HG02610 (cell line): ENCODE results near the gene NECAB3.
"Not testable (repeated sequence)": the region's sequence is repeated elsewhere in the genome, so short reads cannot be mapped to it uniquely, and the experiment has no call there.

Experiments
- ATAC-seq: cut with Tn5 transposase; IDR thresholded peaks from one replicate; pipeline ENCODE4 v1.9.1; 2021; ENCODE audit warnings: mild to moderate bottlenecking, moderate library complexity; ENCODE audit not compliant: unreplicated experiment

Gene NECAB3

DNA sequence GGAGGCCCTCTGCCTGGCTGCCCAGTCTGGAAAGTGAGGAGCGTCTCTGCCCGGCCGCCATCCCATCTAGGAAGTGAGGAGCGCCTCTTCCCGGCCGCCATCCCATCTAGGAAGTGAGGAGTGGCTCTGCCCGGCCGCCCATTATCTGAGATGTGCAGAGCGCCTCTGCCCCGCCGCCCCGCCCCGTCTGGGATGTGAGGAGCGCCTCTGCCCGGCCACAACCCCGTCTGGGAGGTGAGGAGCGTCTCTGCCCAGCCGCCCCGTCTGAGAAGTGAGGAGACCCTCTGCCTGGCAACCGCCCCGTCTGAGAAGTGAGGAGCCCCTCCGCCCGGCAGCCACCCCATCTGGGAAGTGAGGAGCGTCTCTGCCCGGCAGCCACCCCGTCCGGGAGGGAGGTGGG, 24.7 kb upstream of the NECAB3 start:
- not testable (repeated sequence) for ATAC-seq

DNA sequence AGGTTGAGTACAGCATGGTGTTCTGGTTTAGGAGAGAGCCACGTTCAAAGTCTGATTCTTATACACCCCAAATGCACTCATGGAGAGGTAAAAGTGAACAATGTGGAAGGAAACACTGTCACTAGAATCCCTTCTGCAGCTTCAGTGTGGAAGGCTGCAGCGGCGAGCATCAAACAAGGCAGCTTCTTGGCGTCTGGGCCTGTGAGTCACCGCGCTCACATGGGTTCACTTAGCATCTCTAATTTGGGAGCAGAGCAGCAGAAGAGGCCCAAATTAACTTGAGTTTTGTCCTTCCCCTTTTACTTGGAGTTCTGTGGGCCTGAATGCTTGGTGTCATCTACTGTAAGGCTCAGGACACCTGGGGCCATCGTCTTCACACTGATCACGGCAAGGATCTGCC, 22.9 kb upstream of the NECAB3 start:
- ATAC-seq: no peak

DNA sequence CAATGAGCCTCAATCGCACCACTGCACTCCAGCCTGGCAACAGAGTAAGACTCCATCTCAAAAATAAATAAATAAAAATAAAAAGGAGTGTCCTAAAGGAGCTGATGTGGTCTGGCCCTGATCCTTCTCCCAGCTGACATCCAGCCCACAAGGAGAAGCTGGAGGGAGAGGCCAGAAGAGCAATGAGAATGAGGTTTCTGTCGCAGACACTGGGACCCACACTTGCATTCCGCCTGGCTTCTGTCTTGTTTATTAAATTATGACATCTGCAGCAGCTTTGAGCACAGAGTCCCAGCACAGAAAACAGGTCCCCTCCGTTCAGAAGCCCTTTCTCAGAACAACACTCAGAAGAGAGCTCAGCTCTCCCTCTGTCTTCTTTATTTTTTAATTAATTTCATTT, 22.2 kb upstream of the NECAB3 start:
- ATAC-seq: no peak

DNA sequence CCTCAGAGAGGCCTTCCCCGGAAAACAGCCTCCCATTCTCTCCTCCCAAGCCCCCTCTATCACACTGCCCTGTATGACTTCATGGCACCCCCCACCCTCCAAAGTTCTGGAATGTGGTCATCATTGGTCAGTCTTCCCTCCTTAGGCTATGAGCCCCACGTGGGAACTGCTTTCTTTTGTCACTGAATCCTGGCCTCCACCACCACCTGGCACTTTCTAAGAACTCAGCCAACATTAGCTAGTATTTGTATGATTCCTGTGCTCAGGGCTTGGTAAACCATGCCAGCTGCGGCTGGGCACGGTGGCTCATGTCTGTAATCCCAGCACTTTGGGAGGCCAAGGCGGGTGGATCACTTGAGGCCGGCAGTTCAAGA, 20.4 kb upstream of the NECAB3 start:
- ATAC-seq: no peak

DNA sequence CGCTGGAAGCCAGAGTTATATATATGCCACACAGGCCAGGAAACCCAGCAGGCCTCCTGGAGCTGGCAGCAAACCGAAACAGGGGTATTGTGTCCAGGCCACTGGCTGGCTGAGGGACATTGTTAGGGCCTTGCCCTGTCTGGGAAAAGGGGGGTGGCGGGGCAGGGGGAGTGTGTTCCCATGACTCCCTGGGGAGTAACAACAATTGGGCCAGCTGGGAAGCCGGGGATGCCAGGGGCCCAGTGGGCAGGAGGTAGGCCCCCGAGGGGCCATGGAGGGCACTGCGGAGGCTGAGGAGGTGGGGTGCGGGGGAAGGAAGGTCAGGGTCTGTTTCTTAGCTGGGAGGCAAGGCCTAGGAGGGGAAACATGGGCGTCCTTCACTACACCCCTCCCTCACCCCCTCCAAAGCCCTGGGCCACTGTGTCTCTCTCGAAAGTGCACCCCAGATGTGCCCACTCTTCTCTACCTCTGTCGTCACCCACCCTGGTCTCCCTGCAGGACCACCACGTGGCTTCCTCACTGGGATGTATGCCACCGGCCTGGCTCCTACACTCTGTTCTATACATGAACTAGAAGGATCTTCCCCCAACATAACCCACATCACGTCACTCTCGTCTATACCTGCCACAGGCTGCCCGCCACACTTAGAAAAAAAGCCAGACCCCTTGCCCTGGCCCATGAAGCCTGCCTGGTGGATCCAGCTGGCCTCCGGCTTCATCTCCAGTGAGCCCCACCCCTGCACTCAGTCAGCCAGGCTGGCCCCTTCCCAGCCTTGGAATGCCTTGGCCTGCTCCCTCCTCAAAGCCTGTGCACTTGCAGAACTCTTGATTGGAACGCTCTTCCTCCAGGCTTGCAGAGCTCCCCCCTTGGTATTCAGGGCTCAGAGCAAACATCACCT, 19.8 kb upstream of the NECAB3 start:
- no peak for ATAC-seq

DNA sequence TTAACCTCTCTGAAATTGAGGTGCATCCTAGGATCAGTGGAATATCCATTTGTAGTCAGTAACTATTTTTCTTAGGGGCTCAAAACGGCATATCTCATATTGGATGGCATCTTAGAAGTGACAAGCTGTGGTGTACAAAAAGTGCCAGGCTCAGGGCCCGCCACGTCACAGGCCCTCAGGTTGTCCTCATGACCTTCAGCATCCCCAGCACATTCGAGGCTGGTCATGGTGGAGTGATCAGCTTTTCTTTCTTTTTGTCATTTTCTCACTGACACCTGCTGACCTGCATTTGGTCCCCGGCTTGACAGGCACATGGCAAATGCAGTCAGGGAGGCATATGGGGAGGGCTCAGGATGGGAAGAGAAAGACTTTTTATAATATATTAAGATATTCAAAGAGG, 19.1 kb upstream of the NECAB3 start:
- ATAC-seq: no peak

DNA sequence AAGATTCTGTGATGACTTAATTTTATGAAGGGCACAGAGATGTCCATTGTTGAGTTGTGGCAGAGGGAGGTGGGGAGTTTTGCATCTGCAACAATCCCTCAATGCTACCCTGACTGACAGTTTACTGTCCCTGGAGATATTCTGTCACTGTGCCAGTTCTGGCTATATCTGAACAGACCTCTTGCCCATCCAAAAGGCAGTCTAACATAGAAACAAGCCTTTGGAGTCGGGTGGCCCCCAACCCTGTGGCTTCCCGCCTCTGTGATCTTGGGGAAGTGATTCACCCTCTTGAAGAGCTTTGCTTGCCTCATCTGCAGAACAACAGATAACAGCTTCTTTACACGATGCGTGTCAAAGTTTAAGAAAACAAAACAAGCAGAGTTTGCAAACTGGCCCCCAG, 15.7 kb upstream of the NECAB3 start:
- no peak for ATAC-seq

DNA sequence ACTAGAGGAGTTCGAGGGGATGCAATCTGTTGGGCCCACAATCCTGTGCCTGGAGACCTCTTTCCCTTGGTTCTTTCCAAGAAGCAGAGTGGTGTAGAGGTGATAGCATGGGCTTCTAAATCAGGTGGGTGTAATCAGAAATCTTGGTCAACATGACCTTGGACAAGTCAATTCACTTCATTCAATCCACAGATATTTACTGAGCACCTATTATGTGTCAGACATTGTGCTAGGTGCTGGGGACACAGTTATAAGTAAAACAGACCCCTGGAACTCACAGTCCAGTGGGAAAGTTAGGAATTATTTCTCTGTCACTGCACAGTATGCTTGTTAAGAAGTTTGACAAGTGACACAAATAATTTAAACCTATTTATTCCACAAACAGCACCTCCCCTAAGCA, 15.3 kb upstream of the NECAB3 start:
- ATAC-seq: no peak

DNA sequence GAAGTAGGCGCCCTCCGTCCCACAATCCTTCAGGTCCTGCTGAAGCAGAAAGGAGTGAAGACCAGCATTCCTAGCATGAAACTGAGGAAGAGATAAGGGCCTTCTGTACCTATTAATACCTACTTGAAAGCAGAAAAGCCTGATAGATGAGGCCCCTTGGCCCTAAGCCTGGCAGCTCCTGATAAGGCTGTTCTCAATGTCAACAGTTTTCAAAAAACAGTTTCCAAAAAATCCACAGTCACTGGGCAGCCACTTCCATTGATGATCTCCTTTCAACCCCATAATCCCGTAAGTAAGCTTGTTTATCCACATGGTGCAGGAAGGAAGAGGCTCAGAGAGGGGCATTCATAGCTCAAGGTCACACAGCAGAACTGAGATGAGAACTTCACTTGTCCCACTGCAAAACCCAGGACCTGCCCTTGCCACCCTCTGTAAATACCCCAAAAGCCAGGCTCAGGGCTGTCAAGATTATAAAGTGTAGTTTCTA, 14.8 kb upstream of the NECAB3 start:
- ATAC-seq: no peak

DNA sequence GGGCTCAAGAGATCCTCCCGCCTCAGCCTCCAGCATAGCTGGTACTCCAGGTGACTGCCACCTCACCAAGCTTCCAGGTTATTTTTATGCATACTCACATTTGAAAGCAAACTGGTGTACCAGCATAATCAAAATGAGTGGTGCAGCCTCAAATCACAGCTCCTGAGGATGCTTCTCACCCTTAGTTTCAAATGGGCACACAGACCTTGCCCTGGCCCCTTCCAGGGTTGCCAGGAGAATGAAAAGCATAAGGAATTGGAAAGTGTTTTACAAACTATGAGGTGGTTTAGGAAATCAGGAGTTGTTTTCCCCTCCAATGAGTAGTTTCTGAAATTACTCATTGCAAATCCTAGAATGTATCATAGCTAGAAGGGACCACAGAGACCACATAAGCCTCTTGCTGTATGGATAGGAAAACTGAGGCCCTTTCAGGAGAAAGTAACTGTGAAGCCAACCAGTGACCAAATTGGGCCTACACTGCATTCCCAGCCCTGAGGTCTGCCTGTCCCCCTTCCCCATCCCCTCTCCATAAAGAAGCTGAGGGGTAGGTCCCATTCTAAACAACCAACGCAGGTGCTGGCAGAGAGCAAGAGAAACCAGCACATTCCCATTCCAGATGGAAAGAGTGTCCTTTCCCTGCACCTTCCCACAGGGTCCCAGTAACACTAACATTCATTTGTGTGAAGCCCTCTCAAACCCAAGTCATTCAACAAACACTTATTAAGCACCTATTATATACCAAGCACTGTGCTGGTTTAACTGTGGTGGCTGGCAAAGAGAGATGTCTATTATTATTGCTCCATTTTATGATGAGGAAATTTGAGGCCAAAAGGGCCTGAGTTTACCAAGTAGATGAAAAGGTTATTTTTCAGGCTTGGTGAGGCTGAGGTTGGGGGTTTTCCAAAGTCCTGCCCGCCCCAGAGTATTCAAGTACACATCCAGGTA, 14.0 kb upstream of the NECAB3 start:
- ATAC-seq: no peak

DNA sequence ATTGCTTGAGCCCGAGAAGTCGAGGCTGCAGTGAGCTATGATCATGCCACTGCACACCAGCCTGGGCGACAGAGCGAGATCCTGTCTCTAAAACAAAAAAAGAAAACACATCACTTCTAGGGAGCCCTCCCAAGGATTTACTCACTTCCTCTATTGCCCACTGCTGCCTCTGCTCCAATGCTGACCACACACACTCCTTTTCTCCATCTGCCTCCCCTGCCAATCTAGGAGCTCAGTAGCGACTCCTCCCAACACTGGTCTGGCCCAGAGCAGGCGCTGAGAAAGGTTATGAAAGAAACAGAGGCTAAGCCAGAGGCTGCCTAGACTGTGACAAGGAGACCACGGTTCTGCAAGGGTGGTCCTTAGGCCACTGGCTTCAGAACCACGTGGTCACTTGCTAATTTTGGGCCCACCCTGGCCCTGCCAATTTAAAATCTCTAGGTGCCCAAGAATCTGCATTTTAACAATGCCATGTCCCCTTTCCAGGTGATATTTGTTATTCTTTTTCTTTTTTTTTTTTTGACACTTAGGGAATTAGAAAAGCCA, 13.2 kb upstream of the NECAB3 start:
- no peak for ATAC-seq

DNA sequence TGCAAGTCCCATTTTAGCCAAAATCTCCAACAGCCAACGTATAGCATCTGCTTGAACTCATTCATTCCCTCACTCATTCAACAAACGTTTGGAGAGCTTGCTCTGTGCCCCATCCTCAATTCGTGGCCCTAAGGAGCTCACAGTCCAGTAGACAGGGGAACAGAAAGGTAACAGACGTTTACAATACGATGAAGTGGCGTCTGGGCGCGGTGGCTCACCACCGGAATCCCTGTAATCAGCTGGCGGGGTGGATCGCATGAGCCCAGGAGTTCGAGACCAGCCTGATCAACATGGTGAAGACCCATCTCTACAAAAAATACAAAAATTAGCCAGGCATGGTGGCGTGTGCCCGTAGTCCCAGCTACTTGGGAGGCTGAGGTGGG, 12.7 kb upstream of the NECAB3 start:
- ATAC-seq: no peak

DNA sequence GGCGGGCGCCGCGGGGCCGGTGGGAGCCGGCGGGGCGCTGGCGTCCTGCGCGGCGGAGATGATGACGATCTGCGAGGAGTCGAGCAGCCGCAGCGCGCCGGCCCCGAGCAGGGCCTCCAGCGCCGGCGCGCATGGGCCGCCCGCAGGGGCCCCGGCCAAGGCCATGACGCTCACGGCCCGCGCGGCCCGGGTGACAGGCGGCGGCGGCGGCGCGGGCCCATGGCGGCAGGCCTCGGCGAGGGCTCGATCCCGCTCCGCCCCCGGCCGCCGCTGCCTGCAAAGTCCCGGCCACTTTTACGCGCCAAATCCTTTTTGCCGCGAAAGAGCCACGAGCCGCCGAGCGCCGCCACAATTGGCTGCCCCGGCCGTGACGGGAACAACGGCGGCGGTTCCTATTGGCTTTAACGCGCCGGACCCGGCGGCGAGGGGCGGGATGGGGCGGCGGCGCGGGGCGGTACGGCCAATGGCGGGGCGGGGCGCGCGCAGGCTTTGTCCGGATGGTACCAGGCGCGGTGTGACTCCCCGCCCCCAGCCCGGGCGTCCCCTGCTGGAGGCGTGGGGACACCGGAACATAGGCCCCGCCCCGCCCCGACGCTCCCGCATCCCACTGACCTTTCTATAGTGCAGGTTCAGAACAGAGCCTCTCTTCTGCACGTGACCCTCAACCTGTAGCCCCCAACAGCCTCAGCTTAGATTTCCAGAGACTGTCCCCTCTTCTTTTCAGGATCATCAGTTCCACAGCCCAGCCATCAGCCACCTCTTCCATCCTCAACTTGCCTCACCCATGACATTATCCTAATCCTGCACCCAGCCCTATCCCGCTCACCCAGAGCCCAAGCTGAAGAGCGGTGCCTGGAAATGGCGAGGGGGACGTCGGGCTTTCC, 12.1 kb upstream of the NECAB3 start, which contains the start of gene E2F1:
E2F1 (minus strand) TSS at position 286 of the 884 bp plus-strand sequence; CDS start at position 165, 121 bp downstream.
- peak; percentile 89 for ATAC-seq

DNA sequence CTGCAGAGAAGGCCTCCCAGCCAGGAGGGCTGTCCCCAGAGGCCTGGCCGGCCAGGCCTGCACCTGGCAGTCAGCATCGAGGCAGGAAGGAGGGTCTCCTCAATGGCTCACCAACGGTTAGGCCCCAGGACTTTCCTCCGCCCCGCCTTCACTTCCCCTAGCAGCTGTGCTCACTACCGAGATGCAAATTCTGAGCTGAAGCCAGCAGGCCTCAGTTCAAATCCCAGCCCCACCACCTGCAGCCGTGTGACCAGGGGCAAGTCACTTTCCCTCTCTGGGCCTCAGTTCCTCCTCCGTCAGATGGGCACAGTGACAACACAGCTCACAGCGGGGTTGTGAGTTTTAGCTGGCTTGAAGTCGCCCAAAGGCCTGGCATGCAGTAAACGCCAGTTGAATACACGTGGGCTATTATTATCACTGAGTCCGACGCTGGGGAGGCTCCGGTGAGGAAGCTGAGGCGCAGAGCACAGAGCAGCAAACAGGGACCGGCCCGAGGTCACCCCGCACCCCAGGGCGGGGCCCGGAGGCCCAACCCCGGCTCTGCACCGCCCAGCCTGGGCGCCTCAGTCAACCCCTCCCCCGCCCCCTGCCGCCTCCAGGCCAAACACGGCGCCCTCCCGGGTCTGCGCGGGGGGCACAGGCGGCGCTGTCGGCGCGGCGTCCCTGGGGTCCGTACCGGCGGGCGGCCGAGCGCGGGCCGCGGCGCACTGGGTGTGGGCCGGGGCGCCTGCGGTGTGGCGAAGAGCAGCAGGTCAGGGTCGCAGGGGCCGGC, 11.3 kb upstream of the NECAB3 start:
- ATAC-seq: peak; percentile 34

DNA sequence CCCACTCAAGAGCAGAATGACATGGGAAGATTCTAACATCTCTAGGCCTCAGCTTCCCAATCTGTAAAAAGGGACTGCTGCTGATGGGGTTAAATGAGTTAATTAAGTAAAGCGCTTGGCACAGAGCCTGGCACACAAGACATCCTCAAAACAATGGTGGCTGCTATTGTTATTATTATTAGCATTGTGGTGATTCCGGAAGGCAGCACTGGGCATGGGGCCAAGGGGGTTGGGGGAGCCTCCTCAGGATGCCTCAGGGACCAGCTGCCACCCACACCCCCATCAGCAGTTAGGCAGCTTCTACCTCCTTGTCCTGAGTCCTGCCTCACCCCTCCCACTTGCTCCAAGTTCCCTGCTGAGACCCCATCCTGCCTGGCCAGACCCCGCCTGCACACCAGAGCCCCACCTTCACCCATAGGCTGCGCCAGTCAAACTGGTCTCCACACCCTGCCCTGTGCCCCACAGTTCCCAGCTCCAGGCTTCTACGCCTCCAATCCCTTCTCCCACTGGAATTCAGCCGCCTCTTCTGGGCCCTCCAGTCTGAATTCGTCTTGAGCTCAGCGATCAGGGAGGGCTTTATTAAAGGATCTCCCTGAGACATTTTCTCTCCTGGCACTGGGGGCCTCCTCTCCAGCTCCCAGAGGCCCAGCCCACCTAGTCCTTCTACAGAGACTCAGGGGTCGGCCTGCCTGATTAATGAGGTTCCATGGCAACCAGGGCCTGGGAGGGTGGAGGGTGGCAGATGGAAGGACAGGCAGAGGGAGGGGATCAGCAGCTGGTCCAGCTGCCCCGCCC, 10.5 kb upstream of the NECAB3 start:
- ATAC-seq: no peak

DNA sequence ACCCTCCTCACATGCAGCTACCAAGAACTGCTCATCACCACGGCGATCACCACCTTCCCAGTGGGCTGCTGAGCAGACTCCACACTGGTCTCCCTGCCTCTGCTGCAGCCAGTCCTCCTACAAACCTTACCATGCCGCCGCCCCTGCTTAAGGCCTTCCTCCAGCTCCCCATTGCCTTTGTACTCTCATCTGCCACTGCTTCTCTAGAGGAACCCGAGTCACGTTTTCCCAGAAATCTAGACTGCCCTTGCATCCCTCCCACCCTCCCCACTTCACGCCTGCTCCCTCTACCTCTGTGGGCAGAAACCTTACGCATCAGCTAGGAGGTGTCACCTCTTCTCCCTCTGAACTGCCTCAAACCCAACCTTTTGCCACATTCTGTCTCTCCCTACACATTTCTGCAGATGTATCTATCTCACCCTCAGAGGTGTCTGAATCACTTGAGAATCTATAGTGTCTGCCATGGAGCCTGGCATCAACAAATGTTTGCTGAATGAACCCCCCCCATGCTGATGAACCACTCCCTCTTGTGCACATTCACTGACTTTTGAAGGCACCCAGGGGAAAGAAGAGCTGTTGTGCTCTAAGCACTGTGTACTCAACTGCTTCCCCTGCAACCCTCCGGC, 7.6 kb upstream of the NECAB3 start:
- no peak for ATAC-seq

DNA sequence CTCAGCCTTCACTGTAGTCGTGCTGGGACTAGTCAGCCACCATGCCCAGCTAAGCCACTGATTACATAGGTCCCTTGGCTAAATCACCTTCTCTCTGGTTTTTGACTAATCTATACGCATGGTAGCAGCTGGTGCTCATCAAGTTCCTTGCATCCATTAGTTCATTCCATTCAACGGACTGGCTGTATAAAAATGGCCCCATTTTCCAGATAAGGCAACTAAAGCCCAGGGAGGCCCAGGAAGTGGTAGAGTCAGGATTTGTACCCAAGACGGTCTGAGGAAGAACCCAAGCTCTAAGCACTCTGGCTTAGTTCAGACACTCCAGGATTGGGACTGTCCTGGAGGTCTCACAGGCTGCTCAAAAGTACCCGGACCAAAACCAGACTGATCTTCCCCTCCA, 7.1 kb upstream of the NECAB3 start:
- ATAC-seq: no peak

DNA sequence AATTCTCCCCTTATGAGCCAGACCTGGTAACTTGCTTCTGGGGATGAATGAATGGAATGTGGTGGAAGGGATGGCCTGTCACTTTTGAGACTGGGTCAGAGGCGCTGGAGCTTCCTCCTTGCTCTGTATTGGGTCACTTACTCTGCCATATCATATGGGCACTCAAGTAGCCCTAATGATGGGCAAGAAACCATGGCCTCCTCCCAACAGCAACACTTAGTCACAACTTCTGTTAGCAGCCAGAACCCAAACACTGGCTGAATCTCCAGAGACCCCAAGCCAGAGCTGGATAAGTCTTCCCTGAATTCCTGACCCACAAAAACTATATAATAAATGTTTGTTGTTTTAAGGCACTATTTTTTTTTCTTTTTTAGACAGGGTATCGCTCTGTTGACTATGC, 6.5 kb upstream of the NECAB3 start:
- no peak for ATAC-seq
